ENCODE data around the gene NAPA.
"Not testable (repeated sequence)": the region's sequence is repeated elsewhere in the genome, so short reads cannot be mapped to it uniquely, and the experiment has no call there.

Gene NAPA

DNA sequence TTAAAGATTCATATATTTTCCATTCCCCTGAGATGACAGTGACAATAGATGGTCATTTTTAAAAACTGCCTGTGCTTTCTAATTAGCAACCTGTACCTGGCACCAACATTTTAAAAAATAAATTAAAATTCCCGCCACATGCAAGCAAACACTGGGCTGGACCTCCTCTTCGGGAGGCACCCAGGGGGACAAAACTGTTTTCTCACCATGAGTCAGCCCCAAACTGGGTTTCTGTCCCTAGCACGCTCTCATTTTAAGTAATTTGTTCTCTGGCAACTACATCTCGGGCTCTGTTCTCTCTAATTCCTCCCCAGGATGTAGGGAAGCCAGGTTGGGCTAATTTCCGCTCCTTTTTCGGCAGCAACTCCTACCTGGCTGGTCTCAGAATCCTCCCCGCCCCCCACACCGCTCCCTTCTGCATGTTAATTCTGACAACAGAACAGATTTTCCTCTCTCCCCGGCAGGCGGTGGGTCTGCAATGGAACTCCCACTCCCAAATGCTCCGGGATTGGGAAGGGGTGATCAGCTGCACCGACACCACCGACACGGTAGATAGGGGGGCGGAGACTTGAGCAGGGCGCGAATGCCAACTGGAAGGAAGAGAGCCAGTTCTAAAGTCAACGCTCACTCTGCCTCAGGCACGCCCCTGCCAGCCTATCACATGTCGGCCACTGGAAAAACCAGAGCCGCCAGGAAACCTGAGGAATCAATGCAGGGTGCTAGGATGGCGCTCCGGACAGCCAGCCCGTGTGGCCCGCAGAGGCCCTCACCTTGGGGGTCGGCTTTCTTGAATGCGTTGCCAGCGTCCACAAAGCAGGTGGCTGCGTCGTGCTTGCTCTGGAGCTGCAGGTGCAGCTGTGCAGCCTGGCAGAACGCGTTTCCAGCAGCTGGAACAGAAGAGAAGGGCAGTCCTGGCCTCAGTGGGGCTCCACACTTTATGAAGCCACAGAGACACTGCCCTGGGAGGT lies 14.7 kb downstream of the NAPA start:
- no peak for DNase-seq

- DNase-seq = no peak
These were observed 15.5 kb downstream of the NAPA start for GRCh38 chr19:47499371-47499770.

DNA sequence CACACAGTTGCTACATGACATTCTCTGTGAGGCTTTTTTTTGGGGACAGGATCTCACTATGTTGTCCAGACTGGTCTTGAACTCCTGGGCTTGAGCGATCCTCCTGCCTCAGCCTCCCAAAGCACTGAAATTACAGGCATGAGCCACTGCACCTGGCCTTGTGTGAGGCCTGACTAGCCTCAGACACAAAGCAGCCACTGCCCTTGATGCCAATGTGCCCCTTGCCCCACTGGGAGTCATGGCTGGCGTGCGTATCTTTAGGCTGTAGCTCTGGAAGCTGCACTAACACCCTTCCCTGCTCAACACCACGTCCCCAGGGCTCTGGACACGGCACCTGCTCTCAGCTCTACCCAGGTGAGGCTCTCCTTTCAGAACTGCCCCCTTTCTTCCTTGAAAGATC lies 16.3 kb downstream of the NAPA start:
- DNase-seq = no peak

DNA sequence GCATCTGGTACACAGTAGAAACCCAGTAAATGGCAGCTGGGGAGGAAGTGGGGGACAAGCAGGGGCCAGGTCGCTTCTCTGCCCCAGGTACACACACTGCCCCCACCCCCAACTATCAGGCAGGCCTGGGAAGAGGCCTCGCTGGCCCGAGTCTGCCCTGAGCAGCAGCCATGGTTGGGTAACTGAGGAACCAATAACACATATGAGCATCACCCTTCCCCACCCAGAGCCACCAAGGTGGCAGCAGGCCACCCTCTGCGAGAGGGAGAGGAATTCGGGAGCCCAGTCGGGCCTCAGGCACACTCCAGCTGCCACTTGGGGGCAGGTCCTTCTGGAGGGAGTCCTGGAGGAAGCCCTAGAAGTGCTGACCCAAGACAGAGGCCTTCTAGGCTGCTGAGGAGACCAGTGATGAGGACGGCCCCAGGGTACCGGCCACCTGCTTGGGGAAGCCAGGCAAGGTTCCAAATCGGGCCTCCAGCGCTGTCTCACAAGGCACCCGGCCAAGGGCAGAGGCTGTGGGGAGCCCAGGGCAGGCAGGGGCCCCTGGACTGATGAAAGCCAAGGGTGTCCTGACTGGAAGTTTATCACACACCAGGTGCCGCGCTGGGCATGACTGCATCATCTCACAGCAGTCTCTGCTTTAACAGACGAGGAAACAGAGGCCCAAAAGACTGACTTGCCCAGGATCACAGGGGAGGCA lies 16.9 kb downstream of the NAPA start:
- DNase-seq = no peak

DNA sequence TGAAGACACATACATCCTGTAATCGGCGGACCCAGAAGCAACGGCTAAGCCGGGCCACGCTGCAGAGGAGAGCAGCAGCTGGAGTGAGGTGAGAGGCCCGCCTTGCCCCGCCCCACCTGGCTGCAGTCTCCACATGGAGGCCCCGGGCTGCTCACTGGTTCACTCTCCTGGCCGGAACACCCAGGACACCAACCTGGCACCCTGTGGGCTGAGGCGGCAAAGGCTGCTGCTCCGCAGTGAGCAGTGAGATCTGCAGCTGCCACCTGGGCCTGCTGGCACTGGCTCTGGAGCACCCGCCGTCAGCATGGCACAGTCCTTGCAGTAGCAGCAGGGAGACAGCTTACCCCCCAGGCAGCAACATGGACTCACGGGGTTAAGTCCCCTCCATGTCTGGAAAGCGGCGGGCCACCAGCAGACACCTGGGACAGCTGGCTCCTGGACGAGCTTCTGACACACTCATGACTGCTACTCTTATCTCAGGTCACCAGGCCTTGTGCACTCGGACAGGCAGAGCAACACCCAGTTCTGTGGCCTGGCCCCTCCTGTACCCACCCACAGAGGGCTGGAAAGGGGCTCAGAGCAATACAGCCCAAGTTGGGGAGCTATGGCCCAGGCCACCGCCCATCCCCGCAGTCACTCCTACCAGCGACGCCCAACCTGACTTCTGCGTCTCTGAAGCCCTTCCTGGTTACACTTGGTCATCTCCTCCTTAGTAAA lies 17.7 kb downstream of the NAPA start:
- DNase-seq = no peak

DNA sequence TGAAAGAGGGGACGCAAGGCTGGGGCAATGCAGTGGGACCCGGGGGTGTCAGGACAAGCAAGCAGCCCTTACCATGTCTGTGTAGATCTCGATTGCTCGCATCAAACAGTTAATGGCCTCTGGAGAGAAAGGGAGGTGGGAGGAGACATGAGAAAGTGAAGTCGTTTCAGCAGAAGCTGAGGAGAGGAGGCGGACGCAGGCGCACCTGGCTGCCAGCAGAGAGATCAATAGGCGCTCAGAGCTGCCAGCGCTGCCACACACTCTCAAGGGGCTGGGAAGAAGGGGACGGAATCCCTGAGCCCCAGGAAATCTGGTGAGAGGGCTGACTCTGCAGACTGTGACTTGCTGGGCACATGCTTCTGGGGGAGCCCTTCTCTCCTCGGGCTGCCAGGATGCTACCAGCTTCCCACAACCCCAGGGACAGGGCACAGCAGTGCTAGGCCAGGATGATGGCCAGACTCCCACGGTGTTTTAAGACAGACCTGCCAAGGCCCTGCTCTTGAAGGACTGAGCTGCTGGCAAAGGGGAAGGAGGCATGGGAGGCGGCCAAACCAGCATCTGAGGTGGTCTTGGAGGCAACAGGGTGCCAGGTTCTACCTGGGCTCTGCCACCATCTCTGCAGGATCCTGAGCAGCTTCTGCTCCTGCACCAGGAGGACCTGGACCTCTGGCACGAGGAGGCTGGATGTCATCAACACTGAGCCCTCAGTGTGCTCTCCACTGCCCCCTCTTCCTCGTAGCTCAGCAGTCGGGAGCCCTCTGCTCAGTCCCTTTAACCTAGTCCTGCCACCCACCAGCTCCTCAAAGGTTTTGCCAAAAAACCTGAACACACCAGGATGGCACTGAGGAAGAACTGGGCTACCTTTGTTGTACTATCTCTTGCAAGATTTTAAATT lies 19.1 kb downstream of the NAPA start:
- no peak for DNase-seq

GRCh38 chr19:47494729-47495128 lies 20.1 kb downstream of the NAPA start:
- DNase-seq = no peak

GRCh38 chr19:47494211-47494547 lies 20.7 kb downstream of the NAPA start:
- no peak for DNase-seq

GRCh38 chr19:47493378-47494210 lies 21.3 kb downstream of the NAPA start:
- DNase-seq = no peak

GRCh38 chr19:47492571-47493377 lies 22.1 kb downstream of the NAPA start:
- no peak for DNase-seq

- DNase-seq = no peak
These were observed 22.7 kb downstream of the NAPA start for GRCh38 chr19:47492137-47492533.

DNA sequence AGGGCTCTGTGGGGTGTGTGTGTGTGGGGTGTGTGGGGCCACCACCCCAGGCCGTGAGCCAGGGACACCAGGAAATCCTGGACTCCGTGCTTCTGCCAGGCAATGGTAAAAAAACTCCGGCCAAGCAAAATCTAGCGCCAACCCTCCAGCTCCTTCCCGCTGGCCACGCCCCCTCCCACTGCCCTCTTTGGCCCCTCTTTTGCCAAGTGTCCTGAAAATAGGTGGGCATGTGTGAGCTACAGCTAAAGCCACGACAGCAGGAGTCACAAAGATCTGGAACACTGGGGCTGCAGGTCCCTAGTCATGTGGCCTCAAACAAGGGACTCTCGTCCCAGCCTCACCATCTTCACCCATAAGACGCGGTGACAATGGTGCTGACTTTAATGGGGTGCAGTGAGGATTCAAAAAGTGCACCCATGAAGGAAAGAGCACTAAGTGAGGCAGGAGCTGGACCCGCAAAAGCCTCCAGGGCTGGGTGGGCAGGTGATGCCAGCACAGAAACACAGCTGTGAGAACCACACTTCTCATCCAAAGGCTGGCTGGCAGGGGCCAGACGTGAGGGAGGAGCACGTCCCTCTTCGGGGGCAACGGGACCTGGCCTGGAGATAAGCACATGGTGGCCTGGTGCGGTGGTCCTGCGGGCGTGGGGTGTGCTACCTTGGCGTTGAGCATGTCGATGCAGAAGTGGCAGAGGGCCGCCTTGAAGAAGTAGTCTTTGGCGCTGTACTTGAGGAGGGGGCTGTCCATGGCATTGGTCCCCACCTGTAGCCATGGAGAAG lies 23.3 kb downstream of the NAPA start:
- DNase-seq = no peak

DNA sequence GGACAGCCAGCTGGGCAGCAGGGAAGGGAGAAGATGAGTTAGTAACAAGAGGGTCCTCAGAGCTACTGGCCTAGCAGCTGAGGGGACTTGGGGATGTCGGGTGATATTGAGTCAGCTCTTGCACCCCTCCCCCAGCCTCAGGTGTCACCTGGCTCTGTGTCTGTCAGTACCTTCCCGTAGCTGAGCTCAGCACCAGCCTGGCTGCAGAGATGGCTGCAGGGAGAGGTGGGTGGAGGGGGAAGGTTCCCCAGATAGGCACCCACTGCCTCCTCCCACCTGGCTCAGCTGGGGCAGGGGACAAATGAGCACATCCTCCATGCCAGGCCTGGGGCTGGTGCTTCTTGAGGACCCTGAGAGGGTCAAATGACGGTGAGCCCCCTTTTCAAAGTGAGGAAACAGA lies 24.0 kb downstream of the NAPA start:
- no peak for DNase-seq

GRCh38 chr19:47490031-47490430 lies 24.8 kb downstream of the NAPA start:
- DNase-seq = no peak

DNA sequence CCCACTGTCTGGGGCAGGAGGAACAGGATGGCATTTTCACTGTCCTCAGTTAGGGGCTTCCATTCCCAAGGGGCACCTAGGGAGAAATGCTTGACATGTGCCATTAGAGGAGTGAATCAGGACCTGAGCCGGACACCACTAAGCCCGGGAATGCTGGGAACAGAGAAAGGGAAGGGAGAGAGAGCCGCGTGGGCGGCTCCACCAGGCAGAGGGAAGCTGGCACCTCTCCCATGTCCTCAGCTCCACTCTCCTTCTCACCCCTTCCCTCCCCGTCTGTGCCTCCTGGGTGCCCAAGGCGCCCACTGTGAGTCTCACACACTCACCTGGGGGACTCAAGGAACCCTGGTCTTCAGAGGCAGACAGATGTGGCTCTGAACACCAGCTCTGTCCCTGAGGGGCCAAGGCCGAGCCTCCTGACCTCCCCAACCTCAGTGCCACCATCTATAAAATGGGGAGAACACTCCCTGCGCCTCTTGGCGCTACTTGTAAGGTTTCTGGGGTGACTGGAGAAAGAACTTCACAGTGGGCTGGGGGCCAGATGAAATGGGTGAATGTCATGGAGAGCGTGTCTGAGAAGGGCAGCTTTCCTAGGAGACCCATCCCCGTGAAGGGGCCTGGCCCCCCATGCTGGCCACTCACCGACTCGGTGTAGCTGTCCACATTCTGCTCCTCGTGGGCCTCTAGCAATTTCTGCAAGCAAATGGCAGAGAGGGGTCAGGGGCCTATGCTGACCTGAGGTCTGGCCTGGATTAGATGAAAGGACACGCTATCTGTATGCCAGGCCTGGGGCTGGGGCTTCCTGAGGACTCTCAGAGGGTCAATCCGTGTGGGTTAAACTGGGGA lies 25.6 kb downstream of the NAPA start:
- no peak for DNase-seq

- DNase-seq = no peak
These were observed 27.0 kb downstream of the NAPA start for GRCh38 chr19:47487551-47488515.

DNA sequence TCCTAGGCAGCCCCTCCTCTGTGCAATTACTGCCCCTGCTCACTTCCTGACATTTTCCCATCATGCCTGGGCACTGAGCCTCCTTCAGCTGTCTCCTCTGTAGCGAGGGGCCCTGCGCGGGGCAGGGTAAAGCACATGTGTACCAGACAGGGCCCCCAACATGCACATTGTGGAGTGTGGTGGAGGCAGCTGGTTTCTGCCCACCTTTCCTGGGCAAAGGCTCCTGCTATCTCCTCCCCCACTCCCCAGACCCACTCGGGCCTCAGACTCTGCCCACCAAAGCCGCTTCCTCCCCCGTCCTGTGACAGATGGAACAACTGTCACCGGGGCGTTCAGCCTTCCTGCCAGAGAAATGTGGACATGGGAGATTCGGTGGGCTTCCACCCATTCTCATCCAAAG lies 28.0 kb downstream of the NAPA start:
- DNase-seq = no peak

DNA sequence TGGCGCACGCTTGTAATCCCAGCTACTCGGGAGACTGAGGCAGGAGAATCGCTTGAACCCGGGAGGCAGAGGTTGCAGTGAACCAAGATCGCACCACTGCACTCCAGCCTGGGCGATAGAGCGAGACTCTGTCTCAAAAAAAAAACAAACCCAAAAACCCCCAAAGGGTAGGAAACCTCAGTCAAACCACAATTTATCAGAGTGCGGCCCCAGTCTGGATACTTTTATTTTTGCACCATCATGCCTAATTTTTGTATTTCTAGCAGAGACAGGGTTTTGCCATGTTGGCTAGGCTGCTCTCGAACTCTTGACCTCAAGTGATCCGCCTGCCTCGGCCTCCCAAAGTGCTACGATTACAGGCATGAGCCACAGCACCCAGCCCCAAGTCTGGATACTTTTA lies 28.6 kb downstream of the NAPA start:
- not testable (repeated sequence) for DNase-seq

All from T-helper 1 cell (primary cell).